ENCODE measurements around the gene CHST12.
"Not testable (repeated sequence)": the region's sequence is repeated elsewhere in the genome, so short reads cannot be mapped to it uniquely, and the experiment has no call there.

The CHST12 gene

GRCh38 chr7:2416063-2416462, 12.7 kb downstream of the CHST12 start:
- H3K4me3 ChIP-seq (ENCODE audit: low read length), result no peak overlapping the region
- TF ChIP-seq CTCF (IDR thresholded peaks at IDR 0.05; ENCODE audit: insufficient read depth, low read depth, low read length, missing control alignments), result no peak
- DNase-seq (ENCODE audit: low read depth), result no peak

GRCh38 chr7:2416650-2417049, 13.2 kb downstream of the CHST12 start:
- DNase-seq (ENCODE audit: low read depth), result no peak
- TF ChIP-seq CTCF (IDR thresholded peaks at IDR 0.05; ENCODE audit: insufficient read depth, low read depth, low read length, missing control alignments), result no peak
- H3K4me3 ChIP-seq (ENCODE audit: low read length), result no peak overlapping the region

GRCh38 chr7:2417178-2417577, 13.8 kb downstream of the CHST12 start:
- H3K4me3 ChIP-seq (ENCODE audit: low read length); DNase-seq (ENCODE audit: low read depth): not testable (repeated sequence)

- DNase-seq (ENCODE audit: low read depth), result no peak
- no peak for TF ChIP-seq CTCF (IDR thresholded peaks at IDR 0.05; ENCODE audit: insufficient read depth, low read depth, low read length, missing control alignments)
- no peak overlapping the region for H3K4me3 ChIP-seq (ENCODE audit: low read length)
Observed at GRCh38 chr7:2417981-2418481, 14.6 kb downstream of the CHST12 start.

GRCh38 chr7:2420216-2420933, 17.0 kb downstream of the CHST12 start:
- TF ChIP-seq CTCF (IDR thresholded peaks at IDR 0.05; ENCODE audit: insufficient read depth, low read depth, low read length, missing control alignments), result no peak
- DNase-seq (ENCODE audit: low read depth), result no peak
- H3K4me3 ChIP-seq (ENCODE audit: low read length), result no peak overlapping the region

GRCh38 chr7:2421943-2422310, 18.5 kb downstream of the CHST12 start:
- DNase-seq (ENCODE audit: low read depth), result no peak
- H3K4me3 ChIP-seq (ENCODE audit: low read length), result no peak overlapping the region
- TF ChIP-seq CTCF (IDR thresholded peaks at IDR 0.05; ENCODE audit: insufficient read depth, low read depth, low read length, missing control alignments), result no peak

GRCh38 chr7:2425749-2426148, 22.3 kb downstream of the CHST12 start:
- DNase-seq (ENCODE audit: low read depth), result no peak
- TF ChIP-seq CTCF (IDR thresholded peaks at IDR 0.05; ENCODE audit: insufficient read depth, low read depth, low read length, missing control alignments), result no peak

More at GRCh38 chr7:2425749-2426148, 22.3 kb downstream of the CHST12 start:
- H3K4me3 ChIP-seq (ENCODE audit: low read length), result no peak overlapping the region

Data from epithelial cell of esophagus (primary cell).